B cell (primary cell): Measurements from ENCODE around the gene MRRF. TPM values are rescaled to one million over a fixed set of nuclear protein-coding genes. Genes with fewer than 3 reads are reported as not detected.

Experiments
- ATAC-seq: fragments of 200-7000 bp; cut with Tn5 transposase; one replicate; pipeline ENCODE4 v1.10.0; 2021; ENCODE audit warnings: low read depth, mild to moderate bottlenecking, moderate number of reproducible peaks, moderate library complexity
- CTCF ChIA-PET: fragments of 350-600 bp; sonication (Branson Sonifier 250); formaldehyde crosslinking; loops from one replicate; lab custom pipeline; 2021; ENCODE audit warnings: antibody characterized with exemption, inconsistent platforms; lab: Charles Lee
- POLR2A ChIA-PET: fragments of 350-600 bp; sonication (Branson Sonifier 250); formaldehyde crosslinking; loops from one replicate; lab custom pipeline; 2021; ENCODE audit warnings: antibody characterized with exemption; lab: Charles Lee
- DNase-seq: peaks from one replicate; pipeline ENCODE4 v3.0.0; 2013
- H2AFZ ChIP-seq: 2 replicates; pipeline ENCODE4 v1.6.1; 2012; ENCODE audit warnings: mild to moderate bottlenecking, low read depth, low read length; ENCODE audit not compliant: insufficient read depth, poor library complexity, severe bottlenecking
- H3K27ac ChIP-seq, 2 donors: 1 replicate in 1 of 2; 2 replicates in 1 of 2; pipeline ENCODE4 v1.5.1; 2012 to 2013; ENCODE audit warnings: low read length in 2 of 2, mild to moderate bottlenecking in 2 of 2, moderate library complexity in 1 of 2
- H3K27me3 ChIP-seq, 4 experiments: fragments of 200-600 bp in 1 of 4; sonication (generic) in 1 of 4; replicated peaks in 1 of 4; 1 replicate in 2 of 4; 2 replicates in 2 of 4; pipeline versions ENCODE4 v1.6.1 to v1.7.0; 2013 to 2016; ENCODE audit warnings: low read length in 3 of 4, mild to moderate bottlenecking in 2 of 4, mixed read lengths in 1 of 4, moderate library complexity in 1 of 4; ENCODE audit not compliant: insufficient read depth in 4 of 4, control insufficient read depth in 3 of 4; ENCODE audit errors: control extremely low read depth in 1 of 4
- H3K36me3 ChIP-seq, 2 experiments: replicated peaks in 1 of 2; 1 replicate in 1 of 2; 2 replicates in 1 of 2; pipeline versions ENCODE4 v1.6.1 to v1.7.1; 2013; ENCODE audit warnings: low read length in 1 of 2; ENCODE audit not compliant: insufficient read depth in 2 of 2, control insufficient read depth in 1 of 2; ENCODE audit errors: control extremely low read depth in 1 of 2, extremely low read depth in 1 of 2
- H3K4me1 ChIP-seq, 2 donors: fragments of 200-600 bp in 1 of 2; sonication (generic) in 1 of 2; 1 replicate in 1 of 2; 2 replicates in 1 of 2; pipeline versions ENCODE4 v1.5.1 to v1.6.1; 2013 to 2017; ENCODE audit warnings: low read length in 2 of 2; ENCODE audit not compliant: control insufficient read depth in 2 of 2, insufficient read depth in 2 of 2
- H3K4me2 ChIP-seq: replicated peaks from 2 replicates; pipeline ENCODE3; 2012; ENCODE audit warnings: mild to moderate bottlenecking, low read depth, low read length; ENCODE audit not compliant: poor library complexity, severe bottlenecking
- H3K4me3 ChIP-seq, 5 experiments: fragments of 200-600 bp in 1 of 5; sonication (generic) in 1 of 5; 1 replicate in 3 of 5; 2 replicates in 2 of 5; pipeline versions ENCODE4 v1.5.1 to v1.7.0; 2011 to 2016; ENCODE audit warnings: low read length in 4 of 5, mild to moderate bottlenecking in 4 of 5, low read depth in 2 of 5, control low read depth in 1 of 5, moderate library complexity in 1 of 5; ENCODE audit not compliant: insufficient read depth in 1 of 5; ENCODE audit errors: control extremely low read depth in 1 of 5, extremely low read depth in 1 of 5
- H3K79me2 ChIP-seq: fragments of 200-600 bp; sonication (generic); one replicate; pipeline ENCODE4 v1.6.0; 2016; ENCODE audit warnings: low read length; ENCODE audit not compliant: control insufficient read depth, insufficient read depth
- H3K9ac ChIP-seq: fragments of 200-600 bp; sonication (generic); 2 replicates; pipeline ENCODE4 v1.6.1; 2017; ENCODE audit warnings: mild to moderate bottlenecking, low read length, moderate library complexity
- H3K9me3 ChIP-seq, 3 donors: one replicate each; pipeline versions ENCODE4 v1.6.1 to v1.7.1; 2013; ENCODE audit warnings: low read length in 2 of 3; ENCODE audit not compliant: control insufficient read depth in 2 of 3, insufficient read depth in 1 of 3; ENCODE audit errors: control extremely low read depth in 1 of 3
- H4K20me1 ChIP-seq: 2 replicates; pipeline ENCODE4 v1.6.0; 2012; ENCODE audit warnings: mild to moderate bottlenecking, low read length; ENCODE audit not compliant: insufficient read depth, control insufficient read depth, poor library complexity, severe bottlenecking
- H3K27ac Mint-ChIP-seq: one replicate; pipeline ENCODE4 v1.8.0; 2021; ENCODE audit warnings: mixed read lengths
- H3K27me3 Mint-ChIP-seq: one replicate; pipeline ENCODE4 v1.8.0; 2021; ENCODE audit warnings: mixed read lengths
- H3K4me1 Mint-ChIP-seq: one replicate; pipeline ENCODE4 v1.8.0; 2021; ENCODE audit warnings: mixed read lengths
- H3K4me3 Mint-ChIP-seq: one replicate; pipeline ENCODE4 v1.8.0; 2021; ENCODE audit warnings: mixed read lengths
- H3K9me3 Mint-ChIP-seq: one replicate; pipeline ENCODE4 v1.8.0; 2022; ENCODE audit warnings: mixed read lengths; ENCODE audit not compliant: insufficient read depth
- CTCF ChIP-seq: fragments of 200-600 bp; IDR thresholded peaks from one replicate; pipeline ENCODE4 v1.8.0; 2022; ENCODE audit warnings: antibody characterized with exemption, mild to moderate bottlenecking
- EZH2 ChIP-seq: IDR thresholded peaks from 2 replicates; pipeline ENCODE4 v1.6.1; 2012; ENCODE audit warnings: borderline replicate concordance, low read depth, mild to moderate bottlenecking, moderate library complexity, low read length; ENCODE audit not compliant: insufficient read depth, poor library complexity, severe bottlenecking
- WGBS: methylation state at CpG from one replicate; pipeline ENCODE4 v1.1.5; 2013; ENCODE audit warnings: missing lambda C conversion rate; ENCODE audit not compliant: insufficient coverage; 5-methylcytosine and 5-hydroxymethylcytosine counted together
- intact Hi-C: fragments of 100-400 bp; cut with micrococcal nuclease; formaldehyde crosslinking; loops from one replicate; pipeline ENCODE4 v1.10.0; 2022
- polyA plus RNA-seq: library from polyadenylated mRNA; depleted of rRNA; stranded (reverse); fragments of >200 nt; gene quantifications from 2 replicates; pipeline ENCODE4 v1.2.3, GENCODE V29; 2012
- total RNA-seq, 2 donors: library from RNA; stranded (reverse); fragments of 120-200 nt in 1 of 2; gene quantifications; 1 replicate in 1 of 2; 2 replicates in 1 of 2; pipeline versions ENCODE4 v1.2.3 to v1.2.4, GENCODE V29; 2013 to 2022

MRRF gene
- total and polyA plus RNA-seq, 2 donors (not counting 1 experiment from before 2014, with no cell fraction given) = 38.6 to 44.9 TPM

- no peak for ATAC-seq
- Histone ChIP-seq H3K9ac (no peak overlapping the region), H3K79me2 (no peaks in the 10 kb centered on the region), H2AFZ (no peak overlapping the region), H3K9me3 (no peaks in the 10 kb centered on the region), H4K20me1 (no peaks in the 10 kb centered on the region), H3K27ac (no peak overlapping the region), H3K4me2 (no peak overlapping the region), H3K27me3 (peaks cover 0 to 15% (median 6%) of the 10 kb centered on the region in 4 experiments), H3K36me3 (no peaks in the 10 kb centered on the region), H3K4me3 (no peak overlapping the region), H3K4me1 (peaks cover 8% of the 10 kb centered on the region in 2 donors)
- DNase-seq = no peak
- Mint-ChIP-seq H3K4me1 (peaks cover 5% of the 10 kb centered on the region), H3K27me3 (peaks cover 39% of the 10 kb centered on the region), H3K27ac (no peak overlapping the region), H3K4me3 (no peak overlapping the region), H3K9me3 (no peaks in the 10 kb centered on the region)
- WGBS = 92% methylated on average over 13 of the region's 15 CpGs
- intact Hi-C loops = no loop called here
- ChIA-PET CTCF (interaction anchor here (5.2 to 15.5 kb wide), 2 partner anchors 8 to 220 kb away, joined by 20 to 323 read pairs; no protein-coding TSS in a partner anchor), POLR2A (no interaction called here)
- no peak for TF ChIP-seq EZH2
Observed at GRCh38 chr9:122342323-122343050, 77.8 kb downstream of the MRRF start.

GRCh38 chr9:122346478-122347347, 82.0 kb downstream of the MRRF start:
- Histone ChIP-seq H3K4me3 (peak overlapping the region in 4 of 5 experiments; percentile 35 to 55 (median 52)), H2AFZ (peak overlapping the region; percentile 72), H3K4me2 (peak overlapping the region; percentile 77), H3K4me1 (peaks cover 9 to 12% of the 10 kb centered on the region in 2 donors), H3K27ac (no peak overlapping the region), H3K36me3 (no peaks in the 10 kb centered on the region), H3K79me2 (no peaks in the 10 kb centered on the region), H3K9ac (peak overlapping the region; percentile 59), H4K20me1 (no peaks in the 10 kb centered on the region), H3K9me3 (peaks cover 0 to 6% (median 0%) of the 10 kb centered on the region in 3 donors), H3K27me3 (peaks cover 0 to 33% (median 12%) of the 10 kb centered on the region in 4 experiments)
- H3K27ac Mint-ChIP-seq = peak overlapping the region; percentile 41
- TF ChIP-seq EZH2 (no peak), CTCF (no peak)
- 16% methylated on average over 90 of the region's 90 CpGs for WGBS
- H3K4me3 Mint-ChIP-seq = peak overlapping the region; percentile 91
- H3K9me3 Mint-ChIP-seq = no peaks in the 10 kb centered on the region
- peak; percentile 49 for DNase-seq
- H3K27me3 Mint-ChIP-seq = peaks cover 45% of the 10 kb centered on the region
- intact Hi-C loops = no loop called here
- peaks cover 6% of the 10 kb centered on the region for H3K4me1 Mint-ChIP-seq
- POLR2A ChIA-PET = no interaction called here
- ATAC-seq = peak; percentile 34
- CTCF ChIA-PET = interaction anchor here (1.1 to 15.5 kb wide), 4 partner anchors 8 to 249 kb away, joined by 3 to 323 read pairs (median 81); no protein-coding TSS in a partner anchor
